Inflammatory macrophage (primary cell): ENCODE measurements around the gene OR5M10.
A peak's percentile ranks its signal among the peaks of the same experiment; 100 is the strongest.
"Not testable (repeated sequence)": the region's sequence is repeated elsewhere in the genome, so short reads cannot be mapped to it uniquely, and the experiment has no call there.

Source experiments
- DNase-seq, 2 donors: peaks; one replicate each; pipeline ENCODE4 v3.0.0-alpha.2; 2020 to 2022
- total RNA-seq, 18 experiments: gene quantifications; one replicate each; lab custom pipeline; 2026; ENCODE audit warnings: mixed read lengths in 6 of 18, inconsistent platforms in 2 of 18; lab: John Stamatoyannopoulos, UW

The OR5M10 gene
- 0 reads per million in 18 experiments for total RNA-seq

DNA sequence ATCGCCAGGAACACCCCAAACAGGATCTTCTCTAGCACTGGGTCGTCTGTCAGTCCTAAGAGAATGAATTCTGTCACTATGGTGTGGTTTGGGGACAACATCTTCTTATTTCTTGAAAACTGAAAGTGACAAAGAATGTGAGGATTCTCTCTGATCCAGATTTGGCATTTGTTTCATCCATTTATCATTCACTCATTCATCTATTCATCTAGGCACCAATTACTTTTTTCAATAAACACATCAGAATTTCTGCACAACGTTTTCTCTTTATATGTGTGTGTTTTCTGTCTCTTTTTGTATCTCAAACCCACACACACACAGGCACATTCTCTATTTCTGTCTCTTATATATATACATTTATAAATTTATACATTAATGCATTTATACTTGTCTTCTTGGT, at the start of gene OR5M10:
OR5M10 (minus strand) TSS at position 101 of the 400 bp plus-strand sequence; CDS start at position 101, 0 bp downstream.
- no peak for DNase-seq

- no peak for DNase-seq
These were observed 48.4 kb upstream of the OR5M10 start for GRCh38 chr11:56625946-56626345.

DNA sequence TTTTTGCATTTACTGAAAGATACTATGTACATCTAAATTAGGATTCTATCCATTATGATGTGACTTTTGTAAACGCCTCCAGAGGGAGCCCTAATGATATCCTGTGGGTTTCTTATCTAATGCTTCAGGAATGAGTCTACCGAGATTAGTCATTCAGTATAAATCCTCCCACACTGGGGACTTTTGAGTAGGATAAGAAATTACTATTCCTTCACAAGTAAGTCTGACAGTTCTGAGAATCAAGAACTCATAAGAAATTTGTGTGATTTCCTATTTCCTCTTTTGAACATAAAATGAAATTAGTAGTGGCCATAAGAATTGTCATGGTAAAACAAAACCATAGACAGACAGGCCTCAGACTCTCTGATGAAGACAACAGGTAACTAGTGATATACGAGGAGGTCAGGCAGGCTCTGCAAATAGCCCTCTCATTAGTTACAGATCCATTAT, 47.2 kb upstream of the OR5M10 start:
- DNase-seq, result peak; percentile 3 to 5

GRCh38 chr11:56611174-56611573, 33.7 kb upstream of the OR5M10 start:
- no peak for DNase-seq

DNA sequence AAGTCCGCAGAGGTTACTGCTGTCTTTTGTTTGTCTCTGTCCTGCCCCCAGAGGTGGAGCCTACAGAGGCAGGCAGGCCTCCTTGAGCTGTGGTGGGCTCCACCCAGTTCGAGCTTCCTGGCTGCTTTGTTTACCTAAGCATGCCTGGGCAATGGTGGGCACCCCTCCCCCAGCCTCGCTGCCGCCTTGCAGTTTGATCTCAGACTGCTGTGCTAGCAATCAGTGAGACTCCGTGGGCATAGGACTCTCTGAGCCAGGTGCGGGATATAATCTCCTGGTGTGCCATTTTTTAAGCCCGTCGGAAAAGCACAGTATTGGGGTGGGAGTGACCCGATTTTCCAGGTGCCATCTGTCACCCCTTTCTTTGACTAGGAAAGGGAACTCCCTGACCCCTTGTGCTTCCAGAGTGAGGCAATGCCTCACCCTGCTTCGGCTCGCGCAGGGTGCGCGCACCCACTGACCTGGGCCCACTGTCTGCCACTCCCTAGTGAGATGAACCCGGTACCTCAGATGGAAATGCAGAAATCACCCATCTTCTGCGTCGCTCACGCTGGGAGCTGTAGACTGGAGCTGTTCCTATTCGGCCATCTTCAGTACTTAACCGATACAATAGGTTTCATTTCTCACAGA, 14.7 kb upstream of the OR5M10 start:
- not testable (repeated sequence) for DNase-seq

DNA sequence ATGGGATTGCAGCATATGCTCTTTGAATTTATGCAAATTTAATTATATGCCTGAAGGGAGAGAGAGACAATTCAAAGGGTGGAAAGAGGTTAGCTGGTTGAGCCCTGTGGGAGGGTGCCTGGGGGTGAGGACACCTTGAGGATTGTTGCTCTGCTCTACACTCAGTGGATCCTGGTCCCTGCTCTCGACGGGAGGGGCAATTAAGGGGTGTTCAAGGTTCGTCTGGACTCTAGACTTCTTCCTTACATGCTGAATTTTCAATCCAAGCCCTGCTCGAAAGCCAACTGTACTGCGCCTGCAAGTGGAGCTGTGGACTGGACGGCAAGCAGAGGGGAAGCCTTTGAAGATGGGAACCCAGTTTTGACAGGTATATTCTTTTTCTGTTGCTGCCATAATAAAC, 18.9 kb downstream of the OR5M10 start:
- DNase-seq, result no peak

DNA sequence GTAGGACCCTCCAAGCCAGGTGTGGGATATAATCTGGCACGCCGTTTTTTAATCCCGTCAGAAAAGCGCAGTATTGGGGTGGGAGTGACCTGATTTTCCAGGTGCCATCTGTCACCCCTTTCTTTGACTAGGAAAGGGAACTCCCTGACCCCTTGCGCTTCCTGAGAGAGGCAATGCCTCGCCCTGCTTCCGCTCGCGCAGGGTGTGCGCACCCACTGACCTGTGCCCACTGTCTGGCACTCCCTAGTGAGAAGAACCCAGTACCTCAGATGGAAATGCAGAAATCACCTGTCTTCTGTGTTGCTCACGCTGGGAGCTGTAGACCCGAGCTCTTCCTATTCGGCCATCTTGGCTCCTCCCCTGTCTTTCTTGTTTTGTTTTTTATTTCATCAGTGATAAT, 22.8 kb downstream of the OR5M10 start:
- DNase-seq, result not testable (repeated sequence)

DNA sequence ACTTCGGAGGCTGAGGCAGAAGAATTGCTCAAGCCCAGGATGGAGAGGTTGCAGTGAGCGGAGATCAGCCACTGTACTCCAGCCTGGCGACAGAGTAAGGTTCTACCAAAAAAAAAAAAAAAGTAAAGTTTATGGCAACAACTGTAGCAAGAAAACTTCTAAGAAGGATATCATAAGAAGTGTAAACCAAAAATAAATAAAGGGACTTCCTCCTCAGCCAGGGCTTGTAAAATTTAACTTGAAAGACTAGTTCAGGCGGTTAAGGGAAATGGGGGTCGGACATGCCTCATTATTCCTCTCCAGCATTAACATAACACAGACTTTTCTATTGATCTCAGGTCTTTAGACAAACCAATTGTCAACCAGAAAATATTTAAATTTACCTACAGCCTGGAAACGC, 32.0 kb downstream of the OR5M10 start:
- no peak for DNase-seq

GRCh38 chr11:56543739-56544138, 33.8 kb downstream of the OR5M10 start:
- DNase-seq, result no peak

DNA sequence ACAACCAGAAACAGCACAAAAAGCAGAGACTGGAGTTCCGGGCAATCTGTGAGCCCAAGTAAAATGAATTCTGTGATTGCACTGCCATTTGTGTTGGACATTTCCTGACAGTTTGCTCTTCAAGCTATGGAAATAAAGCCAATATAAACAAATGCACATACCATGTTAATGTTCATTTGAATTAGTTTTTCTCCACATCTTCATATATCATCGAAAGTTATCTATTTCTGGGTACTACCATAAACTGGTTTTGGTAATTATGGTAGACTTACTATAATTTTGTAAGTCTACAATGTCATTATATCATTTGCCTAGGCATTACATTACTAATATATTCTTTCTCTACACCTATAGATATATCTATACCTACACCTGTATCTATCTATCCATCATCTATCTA, 34.4 kb downstream of the OR5M10 start, which contains the start of gene OR5M11:
OR5M11 (minus strand) TSS at position 101 of the 400 bp plus-strand sequence; CDS start at position 101, 0 bp downstream.
- DNase-seq, result no peak

DNA sequence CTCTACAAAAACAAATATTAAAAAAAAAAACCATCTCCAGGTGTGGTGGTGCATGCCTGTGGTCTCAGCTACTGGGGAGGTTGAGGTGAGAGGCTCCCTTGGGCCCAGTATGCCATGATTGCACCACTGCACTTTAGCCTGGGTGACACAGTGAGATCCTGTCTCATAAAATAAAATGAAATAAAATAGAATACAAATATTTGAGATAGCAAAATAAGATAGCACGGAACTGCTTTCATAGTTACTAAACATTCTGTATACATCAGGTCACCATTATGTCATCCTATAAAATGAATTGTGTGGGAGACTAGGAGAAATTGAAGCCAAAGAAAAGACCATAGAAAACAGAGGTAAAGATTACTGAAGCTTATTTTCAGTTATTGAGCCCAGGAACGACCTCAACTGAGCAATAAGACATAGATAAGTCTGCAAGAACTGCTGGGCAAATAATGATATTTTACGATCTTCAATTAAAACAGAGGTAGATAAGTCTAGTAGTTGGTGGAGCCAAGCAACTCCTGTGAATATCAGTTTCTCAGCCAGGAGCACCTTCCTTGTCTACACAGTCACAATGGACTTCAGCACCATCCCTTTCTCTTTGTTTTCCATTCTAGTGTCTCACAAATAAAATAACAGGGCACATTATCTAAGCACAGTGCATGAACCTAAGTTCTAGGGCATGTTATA, 44.3 kb downstream of the OR5M10 start:
- no peak for DNase-seq

GRCh38 chr11:56531856-56532255, 45.7 kb downstream of the OR5M10 start:
- no peak for DNase-seq
